Uterus (tissue), 2 donors: Measurements from ENCODE around the gene CASK.

ENCODE experiments used
- CTCF ChIP-seq, 4 experiments: fragments of 200-600 bp in 2 of 4; fragments of 450-650 bp in 2 of 4; sonication (generic) in 2 of 4; IDR thresholded peaks; one replicate each; pipeline ENCODE4 v1.5.1; 2016 to 2019; ENCODE audit warnings: antibody characterized with exemption in 4 of 4, mild to moderate bottlenecking in 2 of 4, moderate library complexity in 1 of 4
- POLR2A ChIP-seq, 2 donors: fragments of 450-650 bp; IDR thresholded peaks; one replicate each; pipeline ENCODE4 v1.6.1; 2016; ENCODE audit warnings: antibody characterized with exemption in 2 of 2, mild to moderate bottlenecking in 1 of 2, moderate library complexity in 1 of 2

- TF ChIP-seq CTCF (IDR thresholded peaks at IDR 0.05) (no peak), POLR2A (IDR thresholded peaks at IDR 0.05) (no peak)
Measured at GRCh38 chrX:41580423-41581064, 342.8 kb downstream of the CASK start.
